C4-2B (cell line): Measurements from ENCODE around the gene TXNDC16.

ENCODE experiments used
- CTCF ChIP-seq: fragments of 450-650 bp; conservative IDR thresholded peaks from 2 replicates; pipeline ENCODE4 v1.5.1; 2017; ENCODE audit warnings: mild to moderate bottlenecking
- ZFX ChIP-seq: fragments of 450-650 bp; IDR thresholded peaks from 2 replicates; pipeline ENCODE4 v1.6.1; 2017

DNA sequence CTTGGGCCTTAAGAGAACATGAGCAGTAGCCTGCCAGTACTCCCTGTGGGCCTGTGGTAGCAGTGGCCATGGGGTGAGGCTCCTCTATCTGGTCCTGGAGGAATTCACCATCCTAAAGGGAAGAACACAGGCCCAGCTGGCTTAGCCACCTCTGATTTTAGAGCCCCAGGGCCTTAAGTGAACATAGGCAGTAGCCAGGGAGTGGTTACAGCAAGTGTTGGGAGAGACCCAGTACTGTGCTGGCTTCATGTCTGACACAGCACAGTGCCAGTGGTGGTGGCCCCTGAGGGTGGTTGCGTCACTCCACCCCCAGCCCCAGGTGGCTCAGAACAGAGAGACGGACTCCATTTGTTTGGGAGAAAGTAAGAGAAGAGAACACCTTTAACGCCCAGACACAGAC, 105.1 kb downstream of the TXNDC16 start:
- no peak for TF ChIP-seq CTCF
- no peak for TF ChIP-seq ZFX
